GM12891 (cell line): ENCODE results near the gene TMPRSS13.

Experiments
- POLR2A ChIP-seq: IDR thresholded peaks from 2 replicates; pipeline ENCODE4 v1.6.1; 2011; ENCODE audit warnings: low read depth, low read length, control low read depth
- POLR2AphosphoS5 ChIP-seq: IDR thresholded peaks from 2 replicates; pipeline ENCODE4 v1.6.1; 2011; ENCODE audit warnings: low read depth, low read length, control low read depth
- SPI1 ChIP-seq: IDR thresholded peaks from 2 replicates; pipeline ENCODE4 v1.6.1; 2011; ENCODE audit warnings: low read depth, low read length, control low read depth

DNA sequence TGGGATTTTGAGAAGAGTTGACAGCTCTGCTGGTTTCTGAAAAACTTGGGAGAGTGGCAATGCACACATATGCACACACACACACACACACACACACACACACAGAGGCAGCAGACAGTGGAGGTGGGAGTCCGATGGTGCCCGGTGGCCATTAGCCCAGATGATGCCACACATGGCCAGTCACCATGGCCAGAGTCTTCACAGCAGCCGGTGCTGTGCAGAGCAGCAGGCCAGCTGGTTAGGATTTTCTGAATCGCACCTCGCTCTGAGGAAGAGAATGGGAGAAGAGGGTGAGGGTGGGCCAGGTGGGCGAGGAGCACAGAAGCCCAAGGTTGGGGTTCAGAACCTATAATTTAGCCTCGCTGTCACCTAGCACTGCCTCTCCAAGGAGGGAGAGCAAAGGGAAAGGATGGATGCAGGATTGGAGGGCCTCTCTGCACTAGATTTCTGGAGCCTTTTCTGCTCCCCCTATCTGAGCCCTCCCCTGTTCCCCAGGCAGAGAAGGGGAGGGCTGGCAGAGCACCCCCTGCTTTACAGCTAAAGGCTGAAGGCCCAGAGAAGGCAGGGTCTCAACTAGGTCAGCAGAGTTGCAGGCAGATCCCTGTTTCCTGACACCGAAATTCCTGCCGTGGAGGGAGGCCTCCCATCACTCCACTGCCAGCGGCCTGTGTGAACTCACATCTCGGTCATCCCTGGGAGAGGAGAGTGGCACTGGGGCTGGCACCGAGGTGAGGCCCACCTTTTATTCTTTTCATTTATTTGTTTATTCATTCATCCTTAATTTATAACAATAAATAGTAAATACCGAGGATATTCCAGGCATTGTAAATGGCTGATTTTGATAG, 27.0 kb downstream of the TMPRSS13 start:
- TF ChIP-seq POLR2A (no peak), POLR2AphosphoS5 (no peak), SPI1 (no peak)
